Measurements from ENCODE around the gene SLC7A14.

- TF ChIP-seq GLIS3 (CRISPR knock-in tag; IDR thresholded peaks at IDR 0.05): no peak
- TF ChIP-seq CSDC2 (CRISPR knock-in tag; IDR thresholded peaks at IDR 0.05): no peak
- TF ChIP-seq BACH2 (CRISPR knock-in tag; IDR thresholded peaks at IDR 0.05; ENCODE audit: borderline replicate concordance): no peak
- TF ChIP-seq ZNF70 (CRISPR knock-in tag; IDR thresholded peaks at IDR 0.05): no peak
- no peak for TF ChIP-seq ARNTL (CRISPR knock-in tag; IDR thresholded peaks at IDR 0.05; ENCODE audit: borderline replicate concordance, low read depth)
- TF ChIP-seq ZFP3 (CRISPR knock-in tag; IDR thresholded peaks at IDR 0.05): no peak
- TF ChIP-seq ESRRG (CRISPR knock-in tag; IDR thresholded peaks at IDR 0.05): no peak
- no peak for TF ChIP-seq PPARA (CRISPR knock-in tag; IDR thresholded peaks at IDR 0.05; ENCODE audit: borderline replicate concordance)
- no peak for TF ChIP-seq OSR1 (CRISPR knock-in tag; IDR thresholded peaks at IDR 0.05)
- TF ChIP-seq RARB (CRISPR knock-in tag; IDR thresholded peaks at IDR 0.05): no peak
Measured at GRCh38 chr3:170480111-170480510, 105.8 kb downstream of the SLC7A14 start.

All from SK-N-SH treated with all-trans-retinoic acid at 6 μM for 48 hours (cell line).